ENCODE measurements around the gene PBX3.

GRCh38 chr9:125759764-125760129 is 12.6 kb downstream of the PBX3 start:
- no peak for TF ChIP-seq ZNF274 (IDR thresholded peaks at IDR 0.05; ENCODE audit: low read depth, low read length)
- TF ChIP-seq SUZ12 (IDR thresholded peaks at IDR 0.05; ENCODE audit: extremely low read depth, insufficient read depth, insufficient read length): no peak
- no peak for TF ChIP-seq YY1 (IDR thresholded peaks at IDR 0.05; ENCODE audit: insufficient read depth, insufficient read length)

Measured in NT2/D1 (cell line).